HEK293 (cell line): ENCODE results near the gene LHFPL2.

Experiments used
- GLI4 ChIP-seq: fragments of 450-650 bp; formaldehyde crosslinking; IDR thresholded peaks from 2 replicates; pipeline ENCODE4 v1.5.1; 2016; ENCODE audit warnings: missing biosample characterization, missing genetic modification characterization
- KLF9 ChIP-seq: fragments of 450-650 bp; formaldehyde crosslinking; IDR thresholded peaks from 2 replicates; pipeline ENCODE4 v1.5.1; 2016; ENCODE audit warnings: missing biosample characterization, missing genetic modification characterization, low read depth
- RBAK ChIP-seq: fragments of 450-650 bp; formaldehyde crosslinking; IDR thresholded peaks from 2 replicates; pipeline ENCODE4 v1.5.1; 2016; ENCODE audit warnings: missing biosample characterization, missing genetic modification characterization
- YY1 ChIP-seq: fragments of 450-650 bp; formaldehyde crosslinking; IDR thresholded peaks from 2 replicates; pipeline ENCODE4 v1.5.1; 2018; ENCODE audit warnings: missing biosample characterization, missing genetic modification characterization
- ZNF10 ChIP-seq: fragments of 450-650 bp; formaldehyde crosslinking; IDR thresholded peaks from 2 replicates; pipeline ENCODE4 v1.5.1; 2017; ENCODE audit warnings: missing biosample characterization, missing genetic modification characterization
- ZNF239 ChIP-seq: fragments of 450-650 bp; formaldehyde crosslinking; IDR thresholded peaks from 2 replicates; pipeline ENCODE4 v1.5.1; 2016; ENCODE audit warnings: missing biosample characterization, missing genetic modification characterization
- ZNF549 ChIP-seq: fragments of 450-650 bp; IDR thresholded peaks from 2 replicates; pipeline ENCODE4 v1.5.1; 2018; ENCODE audit warnings: missing biosample characterization, missing genetic modification characterization, mild to moderate bottlenecking, inconsistent platforms, moderate library complexity
- ZNF629 ChIP-seq: fragments of 450-650 bp; formaldehyde crosslinking; IDR thresholded peaks from 2 replicates; pipeline ENCODE4 v1.5.1; 2017; ENCODE audit warnings: missing biosample characterization, missing genetic modification characterization
- ZNF654 ChIP-seq: fragments of 450-650 bp; formaldehyde crosslinking; IDR thresholded peaks from 2 replicates; pipeline ENCODE4 v1.5.1; 2016; ENCODE audit warnings: low read depth, missing biosample characterization, missing genetic modification characterization
- TF ChIP-seq, protein P1 (sequence below): fragments of 450-650 bp; formaldehyde crosslinking; IDR thresholded peaks from 2 replicates; pipeline ENCODE4 v1.5.1; 2016; ENCODE audit warnings: missing biosample characterization, missing genetic modification characterization
- TF ChIP-seq, protein P2 (sequence below): fragments of 450-650 bp; formaldehyde crosslinking; IDR thresholded peaks from 2 replicates; pipeline ENCODE4 v1.5.1; 2017; ENCODE audit warnings: missing biosample characterization, mild to moderate bottlenecking, missing genetic modification characterization, moderate library complexity
- TF ChIP-seq, protein P3 (sequence below): fragments of 450-650 bp; formaldehyde crosslinking; IDR thresholded peaks from 2 replicates; pipeline ENCODE4 v1.5.1; 2016; ENCODE audit warnings: missing biosample characterization, missing genetic modification characterization
- TF ChIP-seq, protein P4 (sequence below): fragments of 450-650 bp; formaldehyde crosslinking; IDR thresholded peaks from 2 replicates; pipeline ENCODE4 v1.5.1; 2016; ENCODE audit warnings: missing biosample characterization, missing genetic modification characterization

DNA sequence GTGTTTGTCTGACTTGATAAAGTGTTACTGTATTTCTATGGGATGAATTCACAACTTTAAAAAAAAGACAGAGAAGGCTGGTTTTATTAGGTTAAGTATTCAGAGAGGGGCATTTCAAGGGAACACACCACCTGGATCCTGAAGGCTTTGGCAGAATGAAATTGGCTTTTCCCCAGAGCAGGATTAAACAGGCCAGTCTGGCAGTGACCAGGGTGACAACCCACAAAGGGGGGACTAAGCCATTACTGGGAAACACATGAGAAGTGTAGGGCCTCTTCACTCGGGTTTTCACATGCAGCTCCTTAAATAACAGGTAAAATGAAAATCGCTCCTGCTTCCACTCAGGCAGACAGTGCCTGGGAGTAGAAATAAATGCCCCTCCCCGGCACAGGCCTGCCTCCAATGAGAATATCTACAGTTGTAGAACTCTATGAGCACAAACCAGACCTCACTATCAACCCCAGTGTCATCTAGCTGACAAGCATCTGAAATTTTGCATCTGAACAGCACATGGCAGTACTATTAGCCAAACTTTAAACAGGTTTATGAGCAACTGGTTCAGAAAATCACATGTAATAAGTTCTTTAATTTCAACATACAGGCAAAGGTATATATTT lies 85.8 kb downstream of the LHFPL2 start:
- TF ChIP-seq ZNF10 (tag by site-specific recombination) (no peak), ZNF239 (tag by site-specific recombination) (no peak), ZNF629 (tag by site-specific recombination) (no peak), ZNF549 (tag by site-specific recombination) (no peak), YY1 (tag by site-specific recombination) (no peak), KLF9 (tag by site-specific recombination) (no peak), RBAK (no peak), GLI4 (no peak), ZNF654 (tag by site-specific recombination) (no peak)
- TF ChIP-seq, protein P1, sequence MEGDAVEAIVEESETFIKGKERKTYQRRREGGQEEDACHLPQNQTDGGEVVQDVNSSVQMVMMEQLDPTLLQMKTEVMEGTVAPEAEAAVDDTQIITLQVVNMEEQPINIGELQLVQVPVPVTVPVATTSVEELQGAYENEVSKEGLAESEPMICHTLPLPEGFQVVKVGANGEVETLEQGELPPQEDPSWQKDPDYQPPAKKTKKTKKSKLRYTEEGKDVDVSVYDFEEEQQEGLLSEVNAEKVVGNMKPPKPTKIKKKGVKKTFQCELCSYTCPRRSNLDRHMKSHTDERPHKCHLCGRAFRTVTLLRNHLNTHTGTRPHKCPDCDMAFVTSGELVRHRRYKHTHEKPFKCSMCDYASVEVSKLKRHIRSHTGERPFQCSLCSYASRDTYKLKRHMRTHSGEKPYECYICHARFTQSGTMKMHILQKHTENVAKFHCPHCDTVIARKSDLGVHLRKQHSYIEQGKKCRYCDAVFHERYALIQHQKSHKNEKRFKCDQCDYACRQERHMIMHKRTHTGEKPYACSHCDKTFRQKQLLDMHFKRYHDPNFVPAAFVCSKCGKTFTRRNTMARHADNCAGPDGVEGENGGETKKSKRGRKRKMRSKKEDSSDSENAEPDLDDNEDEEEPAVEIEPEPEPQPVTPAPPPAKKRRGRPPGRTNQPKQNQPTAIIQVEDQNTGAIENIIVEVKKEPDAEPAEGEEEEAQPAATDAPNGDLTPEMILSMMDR (tag by site-specific recombination): no peak
- TF ChIP-seq, protein P2, sequence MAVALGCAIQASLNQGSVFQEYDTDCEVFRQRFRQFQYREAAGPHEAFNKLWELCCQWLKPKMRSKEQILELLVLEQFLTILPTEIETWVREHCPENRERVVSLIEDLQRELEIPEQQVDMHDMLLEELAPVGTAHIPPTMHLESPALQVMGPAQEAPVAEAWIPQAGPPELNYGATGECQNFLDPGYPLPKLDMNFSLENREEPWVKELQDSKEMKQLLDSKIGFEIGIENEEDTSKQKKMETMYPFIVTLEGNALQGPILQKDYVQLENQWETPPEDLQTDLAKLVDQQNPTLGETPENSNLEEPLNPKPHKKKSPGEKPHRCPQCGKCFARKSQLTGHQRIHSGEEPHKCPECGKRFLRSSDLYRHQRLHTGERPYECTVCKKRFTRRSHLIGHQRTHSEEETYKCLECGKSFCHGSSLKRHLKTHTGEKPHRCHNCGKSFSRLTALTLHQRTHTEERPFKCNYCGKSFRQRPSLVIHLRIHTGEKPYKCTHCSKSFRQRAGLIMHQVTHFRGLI (tag by site-specific recombination): no peak
- TF ChIP-seq, protein P3, sequence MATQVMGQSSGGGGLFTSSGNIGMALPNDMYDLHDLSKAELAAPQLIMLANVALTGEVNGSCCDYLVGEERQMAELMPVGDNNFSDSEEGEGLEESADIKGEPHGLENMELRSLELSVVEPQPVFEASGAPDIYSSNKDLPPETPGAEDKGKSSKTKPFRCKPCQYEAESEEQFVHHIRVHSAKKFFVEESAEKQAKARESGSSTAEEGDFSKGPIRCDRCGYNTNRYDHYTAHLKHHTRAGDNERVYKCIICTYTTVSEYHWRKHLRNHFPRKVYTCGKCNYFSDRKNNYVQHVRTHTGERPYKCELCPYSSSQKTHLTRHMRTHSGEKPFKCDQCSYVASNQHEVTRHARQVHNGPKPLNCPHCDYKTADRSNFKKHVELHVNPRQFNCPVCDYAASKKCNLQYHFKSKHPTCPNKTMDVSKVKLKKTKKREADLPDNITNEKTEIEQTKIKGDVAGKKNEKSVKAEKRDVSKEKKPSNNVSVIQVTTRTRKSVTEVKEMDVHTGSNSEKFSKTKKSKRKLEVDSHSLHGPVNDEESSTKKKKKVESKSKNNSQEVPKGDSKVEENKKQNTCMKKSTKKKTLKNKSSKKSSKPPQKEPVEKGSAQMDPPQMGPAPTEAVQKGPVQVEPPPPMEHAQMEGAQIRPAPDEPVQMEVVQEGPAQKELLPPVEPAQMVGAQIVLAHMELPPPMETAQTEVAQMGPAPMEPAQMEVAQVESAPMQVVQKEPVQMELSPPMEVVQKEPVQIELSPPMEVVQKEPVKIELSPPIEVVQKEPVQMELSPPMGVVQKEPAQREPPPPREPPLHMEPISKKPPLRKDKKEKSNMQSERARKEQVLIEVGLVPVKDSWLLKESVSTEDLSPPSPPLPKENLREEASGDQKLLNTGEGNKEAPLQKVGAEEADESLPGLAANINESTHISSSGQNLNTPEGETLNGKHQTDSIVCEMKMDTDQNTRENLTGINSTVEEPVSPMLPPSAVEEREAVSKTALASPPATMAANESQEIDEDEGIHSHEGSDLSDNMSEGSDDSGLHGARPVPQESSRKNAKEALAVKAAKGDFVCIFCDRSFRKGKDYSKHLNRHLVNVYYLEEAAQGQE (tag by site-specific recombination): no peak
- TF ChIP-seq, protein P4, sequence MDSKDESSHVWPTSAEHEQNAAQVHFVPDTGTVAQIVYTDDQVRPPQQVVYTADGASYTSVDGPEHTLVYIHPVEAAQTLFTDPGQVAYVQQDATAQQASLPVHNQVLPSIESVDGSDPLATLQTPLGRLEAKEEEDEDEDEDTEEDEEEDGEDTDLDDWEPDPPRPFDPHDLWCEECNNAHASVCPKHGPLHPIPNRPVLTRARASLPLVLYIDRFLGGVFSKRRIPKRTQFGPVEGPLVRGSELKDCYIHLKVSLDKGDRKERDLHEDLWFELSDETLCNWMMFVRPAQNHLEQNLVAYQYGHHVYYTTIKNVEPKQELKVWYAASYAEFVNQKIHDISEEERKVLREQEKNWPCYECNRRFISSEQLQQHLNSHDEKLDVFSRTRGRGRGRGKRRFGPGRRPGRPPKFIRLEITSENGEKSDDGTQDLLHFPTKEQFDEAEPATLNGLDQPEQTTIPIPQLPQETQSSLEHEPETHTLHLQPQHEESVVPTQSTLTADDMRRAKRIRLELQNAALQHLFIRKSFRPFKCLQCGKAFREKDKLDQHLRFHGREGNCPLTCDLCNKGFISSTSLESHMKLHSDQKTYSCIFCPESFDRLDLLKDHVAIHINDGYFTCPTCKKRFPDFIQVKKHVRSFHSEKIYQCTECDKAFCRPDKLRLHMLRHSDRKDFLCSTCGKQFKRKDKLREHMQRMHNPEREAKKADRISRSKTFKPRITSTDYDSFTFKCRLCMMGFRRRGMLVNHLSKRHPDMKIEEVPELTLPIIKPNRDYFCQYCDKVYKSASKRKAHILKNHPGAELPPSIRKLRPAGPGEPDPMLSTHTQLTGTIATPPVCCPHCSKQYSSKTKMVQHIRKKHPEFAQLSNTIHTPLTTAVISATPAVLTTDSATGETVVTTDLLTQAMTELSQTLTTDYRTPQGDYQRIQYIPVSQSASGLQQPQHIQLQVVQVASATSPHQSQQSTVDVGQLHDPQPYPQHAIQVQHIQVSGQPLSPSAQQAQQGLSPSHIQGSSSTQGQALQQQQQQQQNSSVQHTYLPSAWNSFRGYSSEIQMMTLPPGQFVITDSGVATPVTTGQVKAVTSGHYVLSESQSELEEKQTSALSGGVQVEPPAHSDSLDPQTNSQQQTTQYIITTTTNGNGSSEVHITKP (tag by site-specific recombination): no peak
